B cell (primary cell): ENCODE measurements around the gene CHN1. TPM values are rescaled to one million over a fixed set of nuclear protein-coding genes. Genes with fewer than 3 reads are reported as not detected.
A peak's percentile ranks its signal among the peaks of the same experiment; 100 is the strongest.

Source experiments
- ATAC-seq: fragments of 200-7000 bp; cut with Tn5 transposase; one replicate; pipeline ENCODE4 v1.10.0; 2021; ENCODE audit warnings: low read depth, mild to moderate bottlenecking, moderate number of reproducible peaks, moderate library complexity
- CTCF ChIA-PET: fragments of 350-600 bp; sonication (Branson Sonifier 250); formaldehyde crosslinking; loops from one replicate; lab custom pipeline; 2021; ENCODE audit warnings: antibody characterized with exemption, inconsistent platforms; lab: Charles Lee
- POLR2A ChIA-PET: fragments of 350-600 bp; sonication (Branson Sonifier 250); formaldehyde crosslinking; loops from one replicate; lab custom pipeline; 2021; ENCODE audit warnings: antibody characterized with exemption; lab: Charles Lee
- DNase-seq: peaks from one replicate; pipeline ENCODE4 v3.0.0; 2013
- H2AFZ ChIP-seq: 2 replicates; pipeline ENCODE4 v1.6.1; 2012; ENCODE audit warnings: mild to moderate bottlenecking, low read depth, low read length; ENCODE audit not compliant: insufficient read depth, poor library complexity, severe bottlenecking
- H3K27ac ChIP-seq, 2 donors: 1 replicate in 1 of 2; 2 replicates in 1 of 2; pipeline ENCODE4 v1.5.1; 2012 to 2013; ENCODE audit warnings: low read length in 2 of 2, mild to moderate bottlenecking in 2 of 2, moderate library complexity in 1 of 2
- H3K27me3 ChIP-seq, 4 experiments: fragments of 200-600 bp in 1 of 4; sonication (generic) in 1 of 4; replicated peaks in 1 of 4; 1 replicate in 2 of 4; 2 replicates in 2 of 4; pipeline versions ENCODE4 v1.6.1 to v1.7.0; 2013 to 2016; ENCODE audit warnings: low read length in 3 of 4, mild to moderate bottlenecking in 2 of 4, mixed read lengths in 1 of 4, moderate library complexity in 1 of 4; ENCODE audit not compliant: insufficient read depth in 4 of 4, control insufficient read depth in 3 of 4; ENCODE audit errors: control extremely low read depth in 1 of 4
- H3K36me3 ChIP-seq, 2 experiments: replicated peaks in 1 of 2; 1 replicate in 1 of 2; 2 replicates in 1 of 2; pipeline versions ENCODE4 v1.6.1 to v1.7.1; 2013; ENCODE audit warnings: low read length in 1 of 2; ENCODE audit not compliant: insufficient read depth in 2 of 2, control insufficient read depth in 1 of 2; ENCODE audit errors: control extremely low read depth in 1 of 2, extremely low read depth in 1 of 2
- H3K4me1 ChIP-seq, 2 donors: fragments of 200-600 bp in 1 of 2; sonication (generic) in 1 of 2; 1 replicate in 1 of 2; 2 replicates in 1 of 2; pipeline versions ENCODE4 v1.5.1 to v1.6.1; 2013 to 2017; ENCODE audit warnings: low read length in 2 of 2; ENCODE audit not compliant: control insufficient read depth in 2 of 2, insufficient read depth in 2 of 2
- H3K4me2 ChIP-seq: replicated peaks from 2 replicates; pipeline ENCODE3; 2012; ENCODE audit warnings: mild to moderate bottlenecking, low read depth, low read length; ENCODE audit not compliant: poor library complexity, severe bottlenecking
- H3K4me3 ChIP-seq, 5 experiments: fragments of 200-600 bp in 1 of 5; sonication (generic) in 1 of 5; 1 replicate in 3 of 5; 2 replicates in 2 of 5; pipeline versions ENCODE4 v1.5.1 to v1.7.0; 2011 to 2016; ENCODE audit warnings: low read length in 4 of 5, mild to moderate bottlenecking in 4 of 5, low read depth in 2 of 5, control low read depth in 1 of 5, moderate library complexity in 1 of 5; ENCODE audit not compliant: insufficient read depth in 1 of 5; ENCODE audit errors: control extremely low read depth in 1 of 5, extremely low read depth in 1 of 5
- H3K79me2 ChIP-seq: fragments of 200-600 bp; sonication (generic); one replicate; pipeline ENCODE4 v1.6.0; 2016; ENCODE audit warnings: low read length; ENCODE audit not compliant: control insufficient read depth, insufficient read depth
- H3K9ac ChIP-seq: fragments of 200-600 bp; sonication (generic); 2 replicates; pipeline ENCODE4 v1.6.1; 2017; ENCODE audit warnings: mild to moderate bottlenecking, low read length, moderate library complexity
- H3K9me3 ChIP-seq, 3 donors: one replicate each; pipeline versions ENCODE4 v1.6.1 to v1.7.1; 2013; ENCODE audit warnings: low read length in 2 of 3; ENCODE audit not compliant: control insufficient read depth in 2 of 3, insufficient read depth in 1 of 3; ENCODE audit errors: control extremely low read depth in 1 of 3
- H4K20me1 ChIP-seq: 2 replicates; pipeline ENCODE4 v1.6.0; 2012; ENCODE audit warnings: mild to moderate bottlenecking, low read length; ENCODE audit not compliant: insufficient read depth, control insufficient read depth, poor library complexity, severe bottlenecking
- H3K27ac Mint-ChIP-seq: one replicate; pipeline ENCODE4 v1.8.0; 2021; ENCODE audit warnings: mixed read lengths
- H3K27me3 Mint-ChIP-seq: one replicate; pipeline ENCODE4 v1.8.0; 2021; ENCODE audit warnings: mixed read lengths
- H3K4me1 Mint-ChIP-seq: one replicate; pipeline ENCODE4 v1.8.0; 2021; ENCODE audit warnings: mixed read lengths
- H3K4me3 Mint-ChIP-seq: one replicate; pipeline ENCODE4 v1.8.0; 2021; ENCODE audit warnings: mixed read lengths
- H3K9me3 Mint-ChIP-seq: one replicate; pipeline ENCODE4 v1.8.0; 2022; ENCODE audit warnings: mixed read lengths; ENCODE audit not compliant: insufficient read depth
- CTCF ChIP-seq: fragments of 200-600 bp; IDR thresholded peaks from one replicate; pipeline ENCODE4 v1.8.0; 2022; ENCODE audit warnings: antibody characterized with exemption, mild to moderate bottlenecking
- EZH2 ChIP-seq: IDR thresholded peaks from 2 replicates; pipeline ENCODE4 v1.6.1; 2012; ENCODE audit warnings: borderline replicate concordance, low read depth, mild to moderate bottlenecking, moderate library complexity, low read length; ENCODE audit not compliant: insufficient read depth, poor library complexity, severe bottlenecking
- WGBS: methylation state at CpG from one replicate; pipeline ENCODE4 v1.1.5; 2013; ENCODE audit warnings: missing lambda C conversion rate; ENCODE audit not compliant: insufficient coverage; 5-methylcytosine and 5-hydroxymethylcytosine counted together
- intact Hi-C: fragments of 100-400 bp; cut with micrococcal nuclease; formaldehyde crosslinking; loops from one replicate; pipeline ENCODE4 v1.10.0; 2022
- polyA minus RNA-seq: library from RNA; depleted of rRNA, polyadenylated mRNA; stranded (reverse); fragments of >200 nt; gene quantifications from 2 replicates; pipeline ENCODE4 v1.2.3, GENCODE V29; 2012
- polyA plus RNA-seq: library from polyadenylated mRNA; depleted of rRNA; stranded (reverse); fragments of >200 nt; gene quantifications from 2 replicates; pipeline ENCODE4 v1.2.3, GENCODE V29; 2012
- total RNA-seq, 2 donors: library from RNA; stranded (reverse); fragments of 120-200 nt in 1 of 2; gene quantifications; 1 replicate in 1 of 2; 2 replicates in 1 of 2; pipeline versions ENCODE4 v1.2.3 to v1.2.4, GENCODE V29; 2013 to 2022

Gene CHN1
- total RNA-seq (0.95 and 1.4 TPM in 2 replicates), polyA plus RNA-seq (0.79 and 1.0 TPM in 2 replicates), polyA minus RNA-seq (0.93 TPM in 1 of 2 replicates, not detected in the other)
- total RNA-seq (2013), result 0.96 TPM

GRCh38 chr2:175004980-175005732 lies at the start of gene CHN1:
Gene CHN1, minus strand, starts transcription at chr2:175005381. Its CDS starts 469 bp downstream, at chr2:175004912.
- ATAC-seq, result peak; percentile 77
- TF ChIP-seq EZH2 (no peak), CTCF (no peak)
- no peak within 1 kb of the TSS for H3K27ac ChIP-seq
- no peaks in the 10 kb centered on the region for H3K36me3 ChIP-seq
- H3K27me3 Mint-ChIP-seq, result peaks cover 58% of the 10 kb centered on the region
- peak within 1 kb of the TSS; percentile 92 for H3K4me2 ChIP-seq
- H3K4me1 Mint-ChIP-seq, result peaks cover 12% of the 10 kb centered on the region
- no peaks in the 10 kb centered on the region for H4K20me1 ChIP-seq
- peak; percentile 68 for DNase-seq
- CTCF ChIA-PET, result interaction anchor here (1.2 kb wide), 1 partner anchor 256 kb away, joined by 4 read pairs; no protein-coding TSS in a partner anchor
- peaks cover 0 to 42% (median 36%) of the 10 kb centered on the region in 4 experiments for H3K27me3 ChIP-seq
- H2AFZ ChIP-seq, result peak within 1 kb of the TSS; percentile 82
- H3K79me2 ChIP-seq, result no peaks in the 10 kb centered on the region
- peak within 1 kb of the TSS; percentile 68 for H3K9ac ChIP-seq
- H3K9me3 ChIP-seq, result no peaks in the 10 kb centered on the region
- no peaks in the 10 kb centered on the region for H3K9me3 Mint-ChIP-seq
- no peak within 1 kb of the TSS for H3K27ac Mint-ChIP-seq
- peak within 1 kb of the TSS; percentile 84 for H3K4me3 Mint-ChIP-seq
- POLR2A ChIA-PET, result no interaction called here
- intact Hi-C loops, result no loop called here
- H3K4me1 ChIP-seq, result peaks cover 7 to 11% of the 10 kb centered on the region in 2 donors
- under 1% methylated on average over 89 of the region's 89 CpGs for WGBS
- peak within 1 kb of the TSS; percentile 30 to 71 (median 51) for H3K4me3 ChIP-seq

GRCh38 chr2:175054340-175054739 lies 49.2 kb upstream of the CHN1 start:
- Histone ChIP-seq H2AFZ (no peak overlapping the region), H3K9ac (no peak overlapping the region), H3K36me3 (peaks cover 3 to 7% of the 10 kb centered on the region in 2 experiments), H3K79me2 (no peaks in the 10 kb centered on the region), H3K27ac (no peak overlapping the region), H3K9me3 (no peaks in the 10 kb centered on the region), H3K4me2 (no peak overlapping the region), H3K27me3 (no peaks in the 10 kb centered on the region), H4K20me1 (no peaks in the 10 kb centered on the region), H3K4me3 (no peak overlapping the region), H3K4me1 (no peaks in the 10 kb centered on the region)
- ChIA-PET CTCF (no interaction called here), POLR2A (no interaction called here)
- no peak for DNase-seq
- 80% methylated on average over 1 of the region's 4 CpGs for WGBS
- Mint-ChIP-seq H3K4me3 (no peak overlapping the region), H3K4me1 (no peaks in the 10 kb centered on the region), H3K27ac (no peak overlapping the region), H3K27me3 (no peaks in the 10 kb centered on the region), H3K9me3 (no peaks in the 10 kb centered on the region)
- intact Hi-C loops, result no loop called here
- no peak for ATAC-seq
- TF ChIP-seq EZH2 (no peak), CTCF (no peak)
